Osteocyte (in vitro differentiated cells): ENCODE data around the gene CLGN. TPM values are rescaled to one million over a fixed set of nuclear protein-coding genes. Genes with fewer than 3 reads are reported as not detected.
"Not testable (repeated sequence)": the region's sequence is repeated elsewhere in the genome, so short reads cannot be mapped to it uniquely, and the experiment has no call there.

ENCODE experiments used
- DNase-seq: peaks from one replicate; pipeline ENCODE4 v3.0.0; 2021; ENCODE audit warnings: mixed read lengths; ENCODE audit not compliant: unreplicated experiment; ENCODE audit errors: extremely low spot score
- H3K27ac Mint-ChIP-seq: one replicate; pipeline ENCODE4 v1.8.0; 2021; ENCODE audit warnings: mild to moderate bottlenecking, mixed read lengths; ENCODE audit not compliant: unreplicated experiment
- H3K27me3 Mint-ChIP-seq: one replicate; pipeline ENCODE4 v1.8.0; 2021; ENCODE audit warnings: mixed read lengths; ENCODE audit not compliant: unreplicated experiment
- H3K36me3 Mint-ChIP-seq: one replicate; pipeline ENCODE4 v1.8.0; 2021; ENCODE audit warnings: mixed read lengths; ENCODE audit not compliant: unreplicated experiment
- H3K4me1 Mint-ChIP-seq: one replicate; pipeline ENCODE4 v1.8.0; 2021; ENCODE audit warnings: mixed read lengths; ENCODE audit not compliant: unreplicated experiment
- H3K4me3 Mint-ChIP-seq: one replicate; pipeline ENCODE4 v1.8.0; 2021; ENCODE audit warnings: mild to moderate bottlenecking, moderate library complexity, mixed read lengths; ENCODE audit not compliant: unreplicated experiment
- H3K9me3 Mint-ChIP-seq: one replicate; pipeline ENCODE4 v1.8.0; 2021; ENCODE audit warnings: mixed read lengths; ENCODE audit not compliant: unreplicated experiment
- CTCF ChIP-seq: fragments of 200-600 bp; sonication (generic); IDR thresholded peaks from 2 replicates; pipeline ENCODE4 v1.5.0; 2021; ENCODE audit warnings: antibody characterized with exemption, mild to moderate bottlenecking, moderate library complexity
- total RNA-seq: library from RNA; stranded (reverse); gene quantifications from 2 replicates; pipeline ENCODE4 v1.2.1, GENCODE V29; 2021

The CLGN gene
- total RNA-seq, 1 donor from 2014 or later, result not detected

GRCh38 chr4:140463614-140464013 lies 36.2 kb upstream of the CLGN start:
- H3K27me3 Mint-ChIP-seq, result peaks cover 61% of the 10 kb centered on the region
- no peak for DNase-seq
- H3K27ac Mint-ChIP-seq, result no peak overlapping the region
- H3K4me1 Mint-ChIP-seq, result no peaks in the 10 kb centered on the region
- no peaks in the 10 kb centered on the region for H3K9me3 Mint-ChIP-seq
- H3K36me3 Mint-ChIP-seq, result no peaks in the 10 kb centered on the region
- no peak overlapping the region for H3K4me3 Mint-ChIP-seq
- TF ChIP-seq CTCF, result no peak

- no peak for TF ChIP-seq CTCF
- Mint-ChIP-seq H3K36me3 (no peaks in the 10 kb centered on the region), H3K4me1 (no peaks in the 10 kb centered on the region), H3K27me3 (peaks cover 61% of the 10 kb centered on the region), H3K27ac (no peak overlapping the region), H3K9me3 (no peaks in the 10 kb centered on the region), H3K4me3 (no peak overlapping the region)
- no peak for DNase-seq
These were observed 35.7 kb upstream of the CLGN start for GRCh38 chr4:140463182-140463581.

- no peak for DNase-seq
These were observed 22.9 kb upstream of the CLGN start for GRCh38 chr4:140450352-140450751.

GRCh38 chr4:140448830-140449229 lies 21.4 kb upstream of the CLGN start:
- no peak overlapping the region for H3K27ac Mint-ChIP-seq

More at GRCh38 chr4:140450352-140450751, 22.9 kb upstream of the CLGN start:
- TF ChIP-seq CTCF, result no peak
- peaks cover 72% of the 10 kb centered on the region for H3K27me3 Mint-ChIP-seq
- no peaks in the 10 kb centered on the region for H3K36me3 Mint-ChIP-seq
- H3K9me3 Mint-ChIP-seq, result no peaks in the 10 kb centered on the region
- no peaks in the 10 kb centered on the region for H3K4me1 Mint-ChIP-seq
- no peak overlapping the region for H3K27ac Mint-ChIP-seq
- no peak overlapping the region for H3K4me3 Mint-ChIP-seq

GRCh38 chr4:140448162-140448561 lies 20.7 kb upstream of the CLGN start:
- peaks cover 66% of the 10 kb centered on the region for H3K27me3 Mint-ChIP-seq
- H3K9me3 Mint-ChIP-seq, result no peaks in the 10 kb centered on the region
- H3K36me3 Mint-ChIP-seq, result no peaks in the 10 kb centered on the region
- no peak for TF ChIP-seq CTCF
- no peak for DNase-seq
- H3K4me1 Mint-ChIP-seq, result no peaks in the 10 kb centered on the region
- no peak overlapping the region for H3K27ac Mint-ChIP-seq
- no peak overlapping the region for H3K4me3 Mint-ChIP-seq

More at GRCh38 chr4:140448830-140449229, 21.4 kb upstream of the CLGN start:
- Mint-ChIP-seq H3K27me3 (peaks cover 72% of the 10 kb centered on the region), H3K4me1 (no peaks in the 10 kb centered on the region), H3K4me3 (no peak overlapping the region), H3K9me3 (no peaks in the 10 kb centered on the region), H3K36me3 (no peaks in the 10 kb centered on the region)
- DNase-seq, result no peak
- TF ChIP-seq CTCF, result no peak

- H3K4me3 Mint-ChIP-seq, H3K9me3 Mint-ChIP-seq, H3K27ac Mint-ChIP-seq, H3K4me1 Mint-ChIP-seq, DNase-seq, H3K36me3 Mint-ChIP-seq: not testable (repeated sequence)
- peaks cover 76% of the 10 kb centered on the region for H3K27me3 Mint-ChIP-seq
These were observed 16.9 kb upstream of the CLGN start for GRCh38 chr4:140444347-140444746.
